ENCODE results near the gene ASXL3. TPM values are rescaled to one million over a fixed set of nuclear protein-coding genes. Genes with fewer than 3 reads are reported as not detected.

Gene ASXL3
- not detected in 2 replicates for total RNA-seq

DNA sequence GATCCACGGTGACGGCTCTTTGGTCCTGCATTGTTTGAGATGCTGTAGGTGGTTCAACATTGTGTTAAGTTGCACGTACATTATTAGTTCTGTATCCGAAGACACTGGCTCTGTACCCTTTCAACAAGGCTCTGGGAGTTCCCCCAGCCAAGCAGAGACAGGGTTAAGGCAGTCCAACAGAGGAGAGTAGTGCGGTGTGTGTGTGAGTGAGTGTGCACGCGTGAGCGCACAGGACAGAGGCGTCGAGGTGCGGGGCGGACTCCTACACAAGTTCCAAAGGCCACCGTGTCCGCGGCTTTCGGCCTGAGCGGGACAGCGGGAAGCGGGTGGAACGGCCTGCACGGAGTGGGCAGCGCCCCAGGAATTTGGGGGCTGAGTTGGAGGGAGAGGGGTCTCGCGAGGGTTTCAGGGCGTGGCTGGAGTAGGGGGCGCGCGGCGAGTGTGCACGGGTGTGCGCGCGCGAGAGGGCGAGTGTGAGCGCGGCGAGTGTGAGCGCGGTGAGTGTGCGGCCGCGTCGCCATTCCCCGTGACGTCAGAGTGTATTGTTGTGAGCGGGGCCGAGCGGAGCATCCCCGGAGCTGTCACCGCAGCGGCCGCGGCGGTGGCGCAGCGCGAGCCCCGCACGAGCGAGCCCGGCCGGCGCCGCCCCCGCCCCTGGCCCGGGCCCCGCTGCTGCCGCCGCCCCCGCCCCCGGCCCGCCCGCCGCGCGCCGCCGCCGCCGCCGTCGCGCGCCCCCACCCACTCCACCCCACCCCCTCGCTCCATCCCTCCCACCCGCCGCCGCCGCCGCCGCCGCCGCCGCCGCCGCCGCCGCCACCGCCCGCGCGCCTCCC, at the start of gene ASXL3:
TSS of gene ASXL3 (plus strand) at position 535 of the 833 bp plus-strand sequence. CDS start 413 bp downstream, outside the sequence.

Other genes with a start within 250 kb of the ASXL3 start
- gene CCDC178, start 137.5 kb upstream of the ASXL3 start, total RNA-seq, result not detected in 2 replicates